Left ventricle myocardium inferior (tissue), 1 donor: Measurements from ENCODE around the gene JUNB. TPM values are rescaled to one million over a fixed set of nuclear protein-coding genes. Genes with fewer than 3 reads are reported as not detected.

ENCODE experiments used
- DNase-seq: peaks from one replicate; pipeline ENCODE4 v3.0.0-alpha.2; 2020
- H3K27ac ChIP-seq: fragments of 200-600 bp; replicated peaks from 2 replicates; pipeline ENCODE4 v1.8.0; 2021
- H3K27me3 ChIP-seq: fragments of 200-600 bp; 2 replicates; pipeline ENCODE4 v1.8.0; 2021; ENCODE audit warnings: low read depth
- H3K36me3 ChIP-seq: fragments of 200-600 bp; 2 replicates; pipeline ENCODE4 v1.8.0; 2021
- H3K4me1 ChIP-seq: fragments of 200-600 bp; 2 replicates; pipeline ENCODE4 v1.8.0; 2021
- H3K4me3 ChIP-seq: fragments of 200-600 bp; 2 replicates; pipeline ENCODE4 v1.8.0; 2021; ENCODE audit warnings: mild to moderate bottlenecking, moderate library complexity
- H3K9me3 ChIP-seq: fragments of 200-600 bp; replicated peaks from 2 replicates; pipeline ENCODE4 v1.8.0; 2021
- intact Hi-C: fragments of 100-400 bp; cut with micrococcal nuclease; formaldehyde crosslinking; loops from one replicate; pipeline ENCODE4 v1.11.0; 2022
- total RNA-seq: library from RNA; stranded (reverse); fragmentation: NEBNext Ultra II Directional; extraction: Animal tissue kit (Norgen Biotek cat#: 25700); gene quantifications from one replicate; pipeline ENCODE4 v1.2.1, GENCODE V29; 2021
- TF ChIP-seq, protein P1 (sequence below): fragments of 200-600 bp; IDR thresholded peaks from 2 replicates; pipeline ENCODE4 v1.8.0; 2021; ENCODE audit warnings: antibody characterized with exemption, mild to moderate bottlenecking, borderline replicate concordance
- donor health status: DM: no; HTN: yes; CAD: no; lungs with severe emphysema.

JUNB gene
- total RNA-seq, 1 donor from 2014 or later, result 26.7 TPM

DNA sequence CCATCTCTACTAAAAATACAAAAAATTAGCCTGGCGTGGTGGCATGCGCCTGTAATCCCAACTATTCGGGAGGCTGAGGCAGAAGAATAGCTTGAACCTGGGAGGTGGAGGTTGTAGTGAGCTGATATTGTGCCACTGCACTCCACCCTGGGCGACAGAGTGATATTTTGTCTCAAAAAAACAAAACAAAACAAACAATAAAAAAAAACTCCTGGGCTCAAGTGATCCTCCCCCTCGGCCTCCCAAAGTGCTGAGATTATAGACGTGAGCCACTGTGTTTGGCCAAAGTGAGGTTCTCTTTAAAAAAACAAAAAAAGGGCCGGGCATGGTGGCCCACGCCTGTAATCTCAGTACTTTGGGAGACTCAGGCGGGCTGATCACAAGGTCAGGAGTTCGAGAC is 3.8 kb upstream of the JUNB start:
- H3K4me1 ChIP-seq, result peaks cover 93% of the 10 kb centered on the region
- H3K27me3 ChIP-seq, result no peaks in the 10 kb centered on the region
- DNase-seq, result no peak
- no peaks in the 10 kb centered on the region for H3K9me3 ChIP-seq
- H3K4me3 ChIP-seq, result no peak overlapping the region
- intact Hi-C loops, result no loop called here
- H3K36me3 ChIP-seq, result no peaks in the 10 kb centered on the region
- TF ChIP-seq, protein P1, sequence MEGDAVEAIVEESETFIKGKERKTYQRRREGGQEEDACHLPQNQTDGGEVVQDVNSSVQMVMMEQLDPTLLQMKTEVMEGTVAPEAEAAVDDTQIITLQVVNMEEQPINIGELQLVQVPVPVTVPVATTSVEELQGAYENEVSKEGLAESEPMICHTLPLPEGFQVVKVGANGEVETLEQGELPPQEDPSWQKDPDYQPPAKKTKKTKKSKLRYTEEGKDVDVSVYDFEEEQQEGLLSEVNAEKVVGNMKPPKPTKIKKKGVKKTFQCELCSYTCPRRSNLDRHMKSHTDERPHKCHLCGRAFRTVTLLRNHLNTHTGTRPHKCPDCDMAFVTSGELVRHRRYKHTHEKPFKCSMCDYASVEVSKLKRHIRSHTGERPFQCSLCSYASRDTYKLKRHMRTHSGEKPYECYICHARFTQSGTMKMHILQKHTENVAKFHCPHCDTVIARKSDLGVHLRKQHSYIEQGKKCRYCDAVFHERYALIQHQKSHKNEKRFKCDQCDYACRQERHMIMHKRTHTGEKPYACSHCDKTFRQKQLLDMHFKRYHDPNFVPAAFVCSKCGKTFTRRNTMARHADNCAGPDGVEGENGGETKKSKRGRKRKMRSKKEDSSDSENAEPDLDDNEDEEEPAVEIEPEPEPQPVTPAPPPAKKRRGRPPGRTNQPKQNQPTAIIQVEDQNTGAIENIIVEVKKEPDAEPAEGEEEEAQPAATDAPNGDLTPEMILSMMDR, result no peak
- H3K27ac ChIP-seq, result peak overlapping the region; percentile 96

DNA sequence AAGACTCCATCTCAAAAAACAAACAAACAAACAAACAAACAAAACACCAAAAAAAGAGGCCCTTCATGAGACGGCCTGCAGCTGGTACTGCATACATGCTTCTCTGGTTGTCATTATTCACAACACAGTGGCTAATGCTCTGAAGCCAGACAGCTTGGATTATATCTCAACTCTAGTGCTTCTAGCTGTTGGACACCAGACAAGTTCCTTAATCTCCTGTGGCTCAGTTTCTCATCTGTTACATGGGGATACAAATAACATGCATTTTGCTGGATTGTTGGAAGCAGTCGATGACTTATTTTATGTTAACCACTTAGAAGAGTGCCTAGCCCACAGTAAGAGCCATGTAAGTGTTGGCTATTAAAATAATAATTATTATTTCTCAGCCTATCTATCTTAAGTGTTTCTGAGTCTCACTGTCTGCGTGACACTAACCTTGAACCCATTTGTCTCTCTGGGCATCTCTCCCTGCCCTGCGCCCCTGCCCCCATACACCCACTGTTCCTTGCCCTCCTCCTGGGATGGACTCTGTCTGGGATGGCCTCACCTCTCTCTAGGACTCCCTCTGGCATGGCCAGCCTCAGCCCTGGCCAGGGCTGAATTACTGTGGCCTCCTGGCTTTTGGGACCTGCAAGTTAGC is 3.1 kb upstream of the JUNB start:
- H3K4me3 ChIP-seq, result peak overlapping the region; percentile 76
- intact Hi-C loops, result no loop called here
- TF ChIP-seq, protein P1, result no peak

GRCh38 chr19:12788682-12789097 is 2.6 kb upstream of the JUNB start:
- peak; percentile 87 for DNase-seq
- Histone ChIP-seq H3K36me3 (no peaks in the 10 kb centered on the region), H3K4me1 (peaks cover 91% of the 10 kb centered on the region), H3K4me3 (peak overlapping the region; percentile 76), H3K27me3 (no peaks in the 10 kb centered on the region), H3K27ac (peak overlapping the region; percentile 96), H3K9me3 (no peaks in the 10 kb centered on the region)
- intact Hi-C loops, result no loop called here
- TF ChIP-seq, protein P1, result no peak

More for the DNA sequence above, 3.1 kb upstream of the JUNB start:
- no peak for DNase-seq
- Histone ChIP-seq H3K4me1 (peaks cover 93% of the 10 kb centered on the region), H3K36me3 (no peaks in the 10 kb centered on the region), H3K27me3 (no peaks in the 10 kb centered on the region), H3K9me3 (no peaks in the 10 kb centered on the region), H3K27ac (peak overlapping the region; percentile 96)

- Histone ChIP-seq H3K4me3 (peak overlapping the region; percentile 76), H3K36me3 (no peaks in the 10 kb centered on the region), H3K4me1 (peaks cover 91% of the 10 kb centered on the region), H3K27ac (peak overlapping the region; percentile 96), H3K9me3 (no peaks in the 10 kb centered on the region), H3K27me3 (no peaks in the 10 kb centered on the region)
- intact Hi-C loops, result no loop called here
- no peak for DNase-seq
- TF ChIP-seq, protein P1, result no peak
Observed at GRCh38 chr19:12789098-12789903, 2.0 kb upstream of the JUNB start.

- peak overlapping the region; percentile 76 for H3K4me3 ChIP-seq
- no peaks in the 10 kb centered on the region for H3K36me3 ChIP-seq
- H3K27me3 ChIP-seq, result no peaks in the 10 kb centered on the region
- H3K27ac ChIP-seq, result peak overlapping the region; percentile 96
- peaks cover 89% of the 10 kb centered on the region for H3K4me1 ChIP-seq
- intact Hi-C loops, result no loop called here
- H3K9me3 ChIP-seq, result no peaks in the 10 kb centered on the region
- TF ChIP-seq, protein P1, result no peak
- peak; percentile 97 for DNase-seq
Observed at GRCh38 chr19:12789904-12790619, 1.2 kb upstream of the JUNB start.
